Smooth muscle cell (in vitro differentiated cells): ENCODE results near the gene BEGAIN. TPM values are rescaled to one million over a fixed set of nuclear protein-coding genes. Genes with fewer than 3 reads are reported as not detected.

Experiments used
- DNase-seq: peaks from one replicate; lab custom pipeline; 2025; ENCODE audit not compliant: unreplicated experiment; lab: John Stamatoyannopoulos, UW
- H2AFZ ChIP-seq: fragments of 200-600 bp; sonication (generic); 2 replicates; pipeline ENCODE4 v1.6.0; 2016; ENCODE audit warnings: antibody characterized with exemption, low read depth, mild to moderate bottlenecking
- H3F3A ChIP-seq: fragments of 200-600 bp; sonication (generic); 2 replicates; pipeline ENCODE4 v1.6.0; 2017; ENCODE audit warnings: antibody characterized with exemption, low read depth
- H3K27ac ChIP-seq: fragments of 200-600 bp; sonication (generic); 2 replicates; pipeline ENCODE4 v1.5.1; 2016; ENCODE audit warnings: low read depth, mild to moderate bottlenecking
- H3K27me3 ChIP-seq: fragments of 200-600 bp; sonication (generic); 2 replicates; pipeline ENCODE4 v1.6.1; 2016; ENCODE audit warnings: low read depth, mild to moderate bottlenecking
- H3K36me3 ChIP-seq: fragments of 200-600 bp; sonication (generic); 2 replicates; pipeline ENCODE4 v1.5.1; 2016; ENCODE audit warnings: low read depth
- H3K4me1 ChIP-seq: fragments of 200-600 bp; sonication (generic); 2 replicates; pipeline ENCODE4 v1.5.1; 2016; ENCODE audit warnings: low read depth
- H3K4me2 ChIP-seq: fragments of 200-600 bp; sonication (generic); 2 replicates; pipeline ENCODE4 v1.6.0; 2016; ENCODE audit warnings: mild to moderate bottlenecking
- H3K4me3 ChIP-seq: fragments of 200-600 bp; sonication (generic); 2 replicates; pipeline ENCODE4 v1.5.1; 2016; ENCODE audit warnings: mild to moderate bottlenecking
- H3K79me2 ChIP-seq: fragments of 200-600 bp; sonication (generic); 2 replicates; pipeline ENCODE4 v1.6.0; 2016; ENCODE audit warnings: low read depth, mild to moderate bottlenecking
- H3K9ac ChIP-seq: fragments of 200-600 bp; sonication (generic); 2 replicates; pipeline ENCODE4 v1.6.0; 2016; ENCODE audit warnings: low read depth
- H3K9me3 ChIP-seq: fragments of 200-600 bp; sonication (generic); replicated peaks from 2 replicates; pipeline ENCODE4 v1.5.1; 2016; ENCODE audit warnings: low read depth
- H4K20me1 ChIP-seq: fragments of 200-600 bp; sonication (generic); 2 replicates; pipeline ENCODE4 v1.6.0; 2016; ENCODE audit warnings: low read depth
- WGBS: methylation state at CpG from one replicate; pipeline ENCODE4 v1.1.7; 2016; ENCODE audit warnings: low lambda C conversion rate; 5-methylcytosine and 5-hydroxymethylcytosine counted together
- polyA plus RNA-seq: library from polyadenylated mRNA; unstranded; fragments of >200 nt; fragmentation: Nextera tagmentation; extraction: Ambion mirVana; gene quantifications from 2 replicates; pipeline ENCODE4 v1.2.1, GENCODE V29; 2016
- total RNA-seq: library from RNA; depleted of rRNA; stranded (reverse); fragments of >200 nt; gene quantifications from 2 replicates; pipeline ENCODE4 v1.2.3, GENCODE V29; 2014
- TF ChIP-seq, protein P1 (sequence below): fragments of 200-600 bp; sonication (generic); IDR thresholded peaks from 2 replicates; pipeline ENCODE4 v1.5.1; 2017; ENCODE audit warnings: borderline replicate concordance, mild to moderate bottlenecking, antibody characterized with exemption; ENCODE audit not compliant: insufficient read depth, poor library complexity, severe bottlenecking

The BEGAIN gene
- total and polyA plus RNA-seq, 2 experiments from 2014 or later: 4.7 to 11.7 TPM

DNA sequence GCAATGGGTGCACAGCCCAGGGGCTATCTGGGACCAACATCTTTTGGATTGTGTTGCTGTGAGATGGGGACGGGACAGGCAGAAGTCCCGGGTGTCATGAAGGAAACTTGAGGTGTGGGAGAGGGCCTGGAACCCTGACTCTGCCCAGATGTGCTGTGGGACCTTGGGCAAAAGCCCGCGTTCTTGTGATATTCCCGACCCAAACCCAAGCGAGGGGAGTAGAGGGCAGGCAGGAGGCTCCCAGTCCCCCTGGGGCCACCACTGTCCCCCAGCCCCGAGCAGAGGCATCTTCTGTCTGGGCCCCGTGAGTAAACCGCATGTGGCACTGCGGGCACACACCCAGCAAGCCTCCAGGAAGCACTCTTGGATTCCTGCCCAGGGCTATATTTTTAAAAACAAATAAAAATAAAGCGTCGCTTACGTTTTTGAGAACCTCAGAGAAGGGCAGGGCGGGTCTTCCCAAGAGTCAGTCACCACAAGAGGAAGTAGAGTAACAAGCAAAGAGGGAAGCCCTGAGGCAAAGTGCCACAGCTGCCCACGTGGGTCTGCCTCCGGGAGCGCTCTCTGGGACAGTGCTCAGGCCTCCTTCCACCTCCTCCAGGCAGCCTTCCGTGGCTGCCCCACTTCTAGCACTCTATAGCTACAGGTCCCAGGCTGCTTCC lies 39.5 kb downstream of the BEGAIN start:
- 84% methylated on average over 18 of the region's 18 CpGs for WGBS
- Histone ChIP-seq H4K20me1 (no peaks in the 10 kb centered on the region), H3K4me3 (no peak overlapping the region), H3F3A (no peaks in the 10 kb centered on the region), H3K9me3 (no peaks in the 10 kb centered on the region), H2AFZ (no peak overlapping the region), H3K27me3 (no peaks in the 10 kb centered on the region), H3K4me2 (no peak overlapping the region), H3K27ac (no peak overlapping the region), H3K36me3 (no peaks in the 10 kb centered on the region), H3K4me1 (no peaks in the 10 kb centered on the region), H3K9ac (no peak overlapping the region), H3K79me2 (no peaks in the 10 kb centered on the region)
- TF ChIP-seq, protein P1, sequence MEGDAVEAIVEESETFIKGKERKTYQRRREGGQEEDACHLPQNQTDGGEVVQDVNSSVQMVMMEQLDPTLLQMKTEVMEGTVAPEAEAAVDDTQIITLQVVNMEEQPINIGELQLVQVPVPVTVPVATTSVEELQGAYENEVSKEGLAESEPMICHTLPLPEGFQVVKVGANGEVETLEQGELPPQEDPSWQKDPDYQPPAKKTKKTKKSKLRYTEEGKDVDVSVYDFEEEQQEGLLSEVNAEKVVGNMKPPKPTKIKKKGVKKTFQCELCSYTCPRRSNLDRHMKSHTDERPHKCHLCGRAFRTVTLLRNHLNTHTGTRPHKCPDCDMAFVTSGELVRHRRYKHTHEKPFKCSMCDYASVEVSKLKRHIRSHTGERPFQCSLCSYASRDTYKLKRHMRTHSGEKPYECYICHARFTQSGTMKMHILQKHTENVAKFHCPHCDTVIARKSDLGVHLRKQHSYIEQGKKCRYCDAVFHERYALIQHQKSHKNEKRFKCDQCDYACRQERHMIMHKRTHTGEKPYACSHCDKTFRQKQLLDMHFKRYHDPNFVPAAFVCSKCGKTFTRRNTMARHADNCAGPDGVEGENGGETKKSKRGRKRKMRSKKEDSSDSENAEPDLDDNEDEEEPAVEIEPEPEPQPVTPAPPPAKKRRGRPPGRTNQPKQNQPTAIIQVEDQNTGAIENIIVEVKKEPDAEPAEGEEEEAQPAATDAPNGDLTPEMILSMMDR: no peak
- no peak for DNase-seq

DNA sequence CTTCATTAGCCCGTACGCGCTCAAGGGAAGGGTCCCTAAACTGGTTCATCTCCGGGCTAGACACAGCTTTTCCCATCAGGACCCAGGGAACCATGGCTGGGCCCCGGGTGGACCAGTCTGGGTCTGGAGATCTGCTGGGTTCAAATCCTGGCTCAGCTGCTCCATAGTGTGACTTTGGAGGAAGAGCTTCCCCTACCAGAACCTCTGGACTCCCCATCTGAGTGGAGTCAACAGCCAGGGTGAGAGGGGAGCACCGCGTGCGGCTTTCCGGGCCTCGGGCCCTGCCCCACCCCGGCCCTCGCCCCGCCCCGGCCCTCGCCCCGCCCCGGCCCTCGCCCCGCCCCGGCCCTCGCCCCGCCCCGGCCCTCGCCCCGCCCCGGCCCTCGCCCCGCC lies 41.2 kb downstream of the BEGAIN start:
- no peaks in the 10 kb centered on the region for H3K9me3 ChIP-seq
- H3K9ac ChIP-seq: no peak overlapping the region
- H2AFZ ChIP-seq: no peak overlapping the region
- DNase-seq: no peak
- no peaks in the 10 kb centered on the region for H3K4me1 ChIP-seq
- no peaks in the 10 kb centered on the region for H3K27me3 ChIP-seq
- no peak overlapping the region for H3K4me2 ChIP-seq
- no peaks in the 10 kb centered on the region for H3K36me3 ChIP-seq
- no peaks in the 10 kb centered on the region for H3K79me2 ChIP-seq
- H4K20me1 ChIP-seq: no peaks in the 10 kb centered on the region
- no peaks in the 10 kb centered on the region for H3F3A ChIP-seq
- TF ChIP-seq, protein P1: no peak
- no peak overlapping the region for H3K4me3 ChIP-seq
- no peak overlapping the region for H3K27ac ChIP-seq
- 56% methylated on average over 8 of the region's 28 CpGs for WGBS

DNA sequence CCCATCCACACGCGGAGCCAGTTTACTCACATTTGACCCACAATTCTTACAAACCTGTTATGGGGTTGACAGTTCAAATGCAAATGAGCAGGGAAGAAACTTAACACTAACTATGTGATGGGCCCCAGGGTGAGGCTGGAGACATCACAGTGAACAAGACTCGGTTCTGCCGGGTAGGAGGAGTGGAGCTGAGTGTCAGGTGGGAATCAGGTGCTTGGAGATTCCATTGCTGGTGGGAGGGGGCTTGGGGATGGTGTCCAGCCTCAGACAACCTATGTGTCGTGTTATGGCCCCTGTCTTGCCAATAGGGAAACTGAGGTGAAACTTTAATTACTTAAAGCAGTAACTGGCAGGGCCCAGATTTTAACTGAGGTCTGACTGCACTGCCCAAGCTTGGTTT lies 41.9 kb downstream of the BEGAIN start:
- no peaks in the 10 kb centered on the region for H3K4me1 ChIP-seq
- H4K20me1 ChIP-seq: no peaks in the 10 kb centered on the region
- no peak overlapping the region for H3K9ac ChIP-seq
- no peaks in the 10 kb centered on the region for H3K79me2 ChIP-seq
- no peaks in the 10 kb centered on the region for H3K36me3 ChIP-seq
- no peaks in the 10 kb centered on the region for H3K9me3 ChIP-seq
- 69% methylated on average over 5 of the region's 5 CpGs for WGBS
- no peak overlapping the region for H2AFZ ChIP-seq
- no peaks in the 10 kb centered on the region for H3F3A ChIP-seq
- no peak overlapping the region for H3K27ac ChIP-seq
- TF ChIP-seq, protein P1: no peak
- H3K27me3 ChIP-seq: no peaks in the 10 kb centered on the region
- no peak overlapping the region for H3K4me2 ChIP-seq
- DNase-seq: no peak
- H3K4me3 ChIP-seq: no peak overlapping the region

DNA sequence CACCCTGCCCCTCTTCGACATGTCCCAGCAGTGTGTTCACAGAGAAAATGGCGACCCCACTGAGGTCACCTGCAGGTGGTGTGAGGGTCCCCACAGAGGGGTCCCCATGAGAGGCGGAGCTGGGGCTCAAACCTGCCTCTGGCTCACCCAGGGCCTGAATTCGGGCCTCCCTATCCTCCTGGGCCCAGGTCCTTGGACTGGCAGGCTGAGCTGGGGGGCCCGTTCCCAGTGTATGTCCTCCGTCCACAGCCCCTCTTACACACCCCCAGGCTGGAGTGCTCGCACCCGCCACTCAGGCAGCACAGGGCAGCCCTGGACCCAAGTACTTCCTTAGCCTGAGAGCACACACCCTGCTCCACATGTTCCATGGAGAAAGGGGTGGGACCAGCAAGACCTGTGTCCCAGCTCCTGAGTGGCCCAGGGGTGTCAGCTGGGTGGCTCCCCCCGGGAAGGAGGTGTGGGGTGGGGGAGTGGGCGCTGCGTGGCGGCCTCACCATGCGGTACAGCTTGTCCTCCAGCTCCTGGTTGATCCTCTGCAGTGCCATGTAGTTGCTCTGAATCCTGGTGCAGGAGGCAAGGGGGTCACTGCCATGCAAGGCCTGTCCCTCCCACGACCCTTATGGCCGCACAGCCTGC lies 42.6 kb downstream of the BEGAIN start:
- H3K27ac ChIP-seq: no peak overlapping the region
- no peaks in the 10 kb centered on the region for H3K9me3 ChIP-seq
- H3K4me3 ChIP-seq: no peak overlapping the region
- no peaks in the 10 kb centered on the region for H3K79me2 ChIP-seq
- H3K36me3 ChIP-seq: no peaks in the 10 kb centered on the region
- TF ChIP-seq, protein P1: no peak
- no peaks in the 10 kb centered on the region for H3K4me1 ChIP-seq
- H3F3A ChIP-seq: no peaks in the 10 kb centered on the region
- WGBS: 93% methylated on average over 15 of the region's 15 CpGs
- no peak for DNase-seq
- H3K4me2 ChIP-seq: no peak overlapping the region
- H3K9ac ChIP-seq: no peak overlapping the region
- H2AFZ ChIP-seq: no peak overlapping the region
- H4K20me1 ChIP-seq: no peaks in the 10 kb centered on the region
- no peaks in the 10 kb centered on the region for H3K27me3 ChIP-seq
